GM12892 (cell line): ENCODE data around the gene CAMKMT.

Experiments used
- POLR2A ChIP-seq: IDR thresholded peaks from 2 replicates; pipeline ENCODE4 v1.6.1; 2011; ENCODE audit warnings: low read depth, low read length, control low read depth
- POLR2AphosphoS5 ChIP-seq: IDR thresholded peaks from 2 replicates; pipeline ENCODE4 v1.6.1; 2011; ENCODE audit warnings: low read depth, low read length, control low read depth

DNA sequence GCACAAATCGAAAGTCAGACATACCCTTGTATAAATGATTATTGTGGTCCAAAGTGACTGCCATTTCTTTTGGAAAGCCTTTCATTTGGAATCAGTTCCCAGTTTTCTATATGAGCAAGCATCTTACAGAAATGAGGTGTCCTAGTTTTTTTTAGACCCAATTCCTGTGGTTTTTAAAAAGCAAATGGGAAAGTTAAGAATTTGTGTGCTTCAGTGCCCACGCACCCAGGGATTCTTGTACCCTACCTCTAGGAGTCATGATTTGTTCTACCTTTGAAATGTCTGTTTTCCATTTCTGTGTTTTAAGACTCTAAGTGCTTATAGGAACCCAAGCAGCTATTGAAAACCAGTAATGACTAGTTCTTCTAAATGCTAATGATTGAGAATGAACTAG is 218.1 kb downstream of the CAMKMT start:
- no peak for TF ChIP-seq POLR2AphosphoS5
- no peak for TF ChIP-seq POLR2A
